ENCODE results near the gene ZNF607. TPM values are rescaled to one million over a fixed set of nuclear protein-coding genes. Genes with fewer than 3 reads are reported as not detected.

Gene ZNF607
- polyA plus RNA-seq, 1 donor (not counting 4 experiments of a cell fraction or from before 2014, with no cell fraction given), result 5.4 TPM

GRCh38 chr19:37655689-37656371, 63.7 kb downstream of the ZNF607 start:
- Histone ChIP-seq H3K9me1 (ENCODE audit: control insufficient read depth, extremely low read depth, insufficient read depth, low read length) (no peaks in the 10 kb centered on the region), H3K9me3 (ENCODE audit: control insufficient read depth, low read depth, low read length) (no peaks in the 10 kb centered on the region), H3K79me2 (ENCODE audit: control insufficient read depth, insufficient read depth, low read length) (peaks cover 23% of the 10 kb centered on the region), H4K20me1 (ENCODE audit: control insufficient read depth, extremely low read depth, insufficient read depth, low read length) (no peaks in the 10 kb centered on the region), H3K36me3 (ENCODE audit: control insufficient read depth in 2 of 2, extremely low read depth in 1 of 2, insufficient read depth in 2 of 2, low read length in 2 of 2) (no peaks in the 10 kb centered on the region), H3K27me3 (ENCODE audit: control insufficient read depth, extremely low read depth, insufficient read depth, low read length) (no peaks in the 10 kb centered on the region), H3K27ac (ENCODE audit: control insufficient read depth, insufficient read depth, low read length) (peak overlapping the region; percentile 76), H3K4me3 (ENCODE audit: control insufficient read depth in 2 of 3, extremely low read depth in 1 of 3, insufficient read depth in 2 of 3, low read depth in 1 of 3, low read length in 3 of 3) (peak overlapping the region; percentile 75 to 93 (median 89)), H3K9ac (ENCODE audit: control insufficient read depth, extremely low read depth, insufficient read depth, low read length) (peak overlapping the region; percentile 83), H2AFZ (ENCODE audit: control insufficient read depth, low read length) (peak overlapping the region; percentile 98), H3K4me1 (ENCODE audit: control insufficient read depth, extremely low read depth, insufficient read depth, low read length) (peaks cover 9% of the 10 kb centered on the region), H3K4me2 (ENCODE audit: control insufficient read depth, extremely low read depth, insufficient read depth, low read depth, low read length) (peak overlapping the region; percentile 95)
- DNase-seq (ENCODE audit: low read depth, low spot score) (no peak), FAIRE-seq (no peak)
- TF ChIP-seq CTCF (optimal IDR thresholded peaks at IDR 0.05 in 1 of 3, IDR thresholded peaks at IDR 0.05 in 1 of 3, conservative IDR thresholded peaks at IDR 0.05 in 1 of 3; ENCODE audit: extremely low read depth in 1 of 3, insufficient read depth in 2 of 3, low read length in 3 of 3) (peak in 1 of 3 experiments; percentile 4), EZH2 (IDR thresholded peaks at IDR 0.05; ENCODE audit: low read length) (no peak)
- dilution Hi-C loops (cut with MboI; ENCODE audit: extremely low pct_ligation_motif_present, low sequenced_read_pairs), result no loop called here

DNA sequence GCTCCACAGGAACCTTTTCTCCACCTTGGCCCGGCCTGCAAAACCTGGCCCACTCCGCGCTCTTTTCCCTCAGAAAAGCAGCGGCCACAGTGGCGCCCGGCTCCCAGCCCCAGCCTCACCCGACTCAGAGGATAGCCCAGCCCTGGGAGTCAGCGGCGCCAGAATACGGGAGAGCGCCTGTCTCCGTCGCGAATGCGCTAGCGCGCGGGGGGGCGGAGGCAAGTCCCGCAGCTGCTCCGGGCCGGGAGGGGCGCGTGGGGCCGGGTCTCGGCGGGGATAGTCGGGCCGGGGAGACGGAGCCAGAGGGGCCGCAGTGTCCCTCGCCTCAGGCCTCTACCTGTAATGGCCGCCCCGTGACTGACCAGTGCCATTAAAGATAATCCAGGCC, 64.3 kb downstream of the ZNF607 start, which contains the start of gene ZFP30:
Gene ZFP30 (minus strand): TSS at position 165 of the 388 bp plus-strand sequence. CDS start 7,643 bp downstream, outside the sequence.
- peaks cover 9% of the 10 kb centered on the region for H3K4me1 ChIP-seq (ENCODE audit: control insufficient read depth, extremely low read depth, insufficient read depth, low read length)
- H3K36me3 ChIP-seq (ENCODE audit: control insufficient read depth in 2 of 2, extremely low read depth in 1 of 2, insufficient read depth in 2 of 2, low read length in 2 of 2), result no peaks in the 10 kb centered on the region
- no peaks in the 10 kb centered on the region for H4K20me1 ChIP-seq (ENCODE audit: control insufficient read depth, extremely low read depth, insufficient read depth, low read length)
- H3K9ac ChIP-seq (ENCODE audit: control insufficient read depth, extremely low read depth, insufficient read depth, low read length), result peak within 1 kb of the TSS; percentile 83
- TF ChIP-seq CTCF (optimal IDR thresholded peaks at IDR 0.05 in 1 of 3, IDR thresholded peaks at IDR 0.05 in 1 of 3, conservative IDR thresholded peaks at IDR 0.05 in 1 of 3; ENCODE audit: extremely low read depth in 1 of 3, insufficient read depth in 2 of 3, low read length in 3 of 3), result no peak
- no peak for TF ChIP-seq EZH2 (IDR thresholded peaks at IDR 0.05; ENCODE audit: low read length)
- H3K4me3 ChIP-seq (ENCODE audit: control insufficient read depth in 2 of 3, extremely low read depth in 1 of 3, insufficient read depth in 2 of 3, low read depth in 1 of 3, low read length in 3 of 3), result peak within 1 kb of the TSS; percentile 75 to 93 (median 89)
- peak within 1 kb of the TSS; percentile 95 for H3K4me2 ChIP-seq (ENCODE audit: control insufficient read depth, extremely low read depth, insufficient read depth, low read depth, low read length)
- H3K9me1 ChIP-seq (ENCODE audit: control insufficient read depth, extremely low read depth, insufficient read depth, low read length), result no peaks in the 10 kb centered on the region
- no peak for FAIRE-seq
- dilution Hi-C loops (cut with MboI; ENCODE audit: extremely low pct_ligation_motif_present, low sequenced_read_pairs), result no loop called here
- H3K9me3 ChIP-seq (ENCODE audit: control insufficient read depth, low read depth, low read length), result no peaks in the 10 kb centered on the region
- H3K27ac ChIP-seq (ENCODE audit: control insufficient read depth, insufficient read depth, low read length), result peak within 1 kb of the TSS; percentile 76
- DNase-seq (ENCODE audit: low read depth, low spot score), result no peak
- peak within 1 kb of the TSS; percentile 98 for H2AFZ ChIP-seq (ENCODE audit: control insufficient read depth, low read length)
- H3K27me3 ChIP-seq (ENCODE audit: control insufficient read depth, extremely low read depth, insufficient read depth, low read length), result no peaks in the 10 kb centered on the region
- H3K79me2 ChIP-seq (ENCODE audit: control insufficient read depth, insufficient read depth, low read length), result peaks cover 23% of the 10 kb centered on the region

Data from keratinocyte (primary cell).